ENCODE measurements around the gene USP10. TPM values are rescaled to one million over a fixed set of nuclear protein-coding genes. Genes with fewer than 3 reads are reported as not detected.

Gene USP10
- 148 and 177 TPM in 2 replicates for total RNA-seq

GRCh38 chr16:84699712-84700445 is at the start of gene USP10:
Gene USP10 (plus strand): TSS chr16:84700000. CDS start chr16:84700091, 91 bp downstream.
- Mint-ChIP-seq H3K4me1 (peaks cover 24% of the 10 kb centered on the region), H3K9me3 (no peaks in the 10 kb centered on the region), H3K27ac (peak within 1 kb of the TSS; percentile 95), H3K4me3 (peak within 1 kb of the TSS; percentile 90), H3K27me3 (no peaks in the 10 kb centered on the region), H3K36me3 (ENCODE audit: low read depth) (peaks cover 8% of the 10 kb centered on the region)
- DNase-seq, result peak; percentile 97
- intact Hi-C loops (cut with micrococcal nuclease), result loop anchor here (1.0 to 5.0 kb wide), 2 partner anchors 24 to 37 kb away; no protein-coding TSS in a partner anchor

GRCh38 chr16:84650062-84650991 is 49.5 kb upstream of the USP10 start:
- intact Hi-C loops (cut with micrococcal nuclease), result no loop called here
- Mint-ChIP-seq H3K27me3 (peaks cover 12% of the 10 kb centered on the region), H3K4me3 (peak overlapping the region; percentile 75), H3K9me3 (no peaks in the 10 kb centered on the region), H3K27ac (peak overlapping the region; percentile 60), H3K36me3 (ENCODE audit: low read depth) (peaks cover 45% of the 10 kb centered on the region), H3K4me1 (peaks cover 44% of the 10 kb centered on the region)
- no peak for DNase-seq

GRCh38 chr16:84652566-84652965 is 47.2 kb upstream of the USP10 start:
- intact Hi-C loops (cut with micrococcal nuclease), result no loop called here
- H3K36me3 Mint-ChIP-seq (ENCODE audit: low read depth), result peaks cover 51% of the 10 kb centered on the region

GRCh38 chr16:84654238-84654637 is 45.6 kb upstream of the USP10 start:
- Mint-ChIP-seq H3K36me3 (ENCODE audit: low read depth) (peaks cover 64% of the 10 kb centered on the region), H3K4me1 (peaks cover 55% of the 10 kb centered on the region), H3K4me3 (no peak overlapping the region), H3K27ac (no peak overlapping the region), H3K27me3 (no peaks in the 10 kb centered on the region), H3K9me3 (no peaks in the 10 kb centered on the region)
- intact Hi-C loops (cut with micrococcal nuclease), result no loop called here
- DNase-seq, result no peak

More at GRCh38 chr16:84652566-84652965, 47.2 kb upstream of the USP10 start:
- DNase-seq, result peak; percentile 83
- peak overlapping the region; percentile 36 for H3K4me3 Mint-ChIP-seq
- H3K27me3 Mint-ChIP-seq, result peaks cover 2% of the 10 kb centered on the region
- H3K4me1 Mint-ChIP-seq, result peaks cover 51% of the 10 kb centered on the region
- no peaks in the 10 kb centered on the region for H3K9me3 Mint-ChIP-seq
- peak overlapping the region; percentile 8 for H3K27ac Mint-ChIP-seq

GRCh38 chr16:84654998-84655397 is 44.8 kb upstream of the USP10 start:
- H3K27ac Mint-ChIP-seq, result no peak overlapping the region
- no peak for DNase-seq
- intact Hi-C loops (cut with micrococcal nuclease), result no loop called here
- H3K27me3 Mint-ChIP-seq, result no peaks in the 10 kb centered on the region
- no peaks in the 10 kb centered on the region for H3K9me3 Mint-ChIP-seq
- peaks cover 49% of the 10 kb centered on the region for H3K4me1 Mint-ChIP-seq
- no peak overlapping the region for H3K4me3 Mint-ChIP-seq
- peaks cover 66% of the 10 kb centered on the region for H3K36me3 Mint-ChIP-seq (ENCODE audit: low read depth)

GRCh38 chr16:84656649-84657048 is 43.2 kb upstream of the USP10 start:
- H3K4me1 Mint-ChIP-seq, result peaks cover 37% of the 10 kb centered on the region
- peaks cover 61% of the 10 kb centered on the region for H3K36me3 Mint-ChIP-seq (ENCODE audit: low read depth)
- H3K27ac Mint-ChIP-seq, result peak overlapping the region; percentile 12
- H3K27me3 Mint-ChIP-seq, result no peaks in the 10 kb centered on the region
- DNase-seq, result no peak
- H3K9me3 Mint-ChIP-seq, result no peaks in the 10 kb centered on the region
- H3K4me3 Mint-ChIP-seq, result no peak overlapping the region
- intact Hi-C loops (cut with micrococcal nuclease), result no loop called here

GRCh38 chr16:84657229-84657837 is 42.5 kb upstream of the USP10 start:
- DNase-seq, result no peak
- no peaks in the 10 kb centered on the region for H3K27me3 Mint-ChIP-seq
- intact Hi-C loops (cut with micrococcal nuclease), result no loop called here
- H3K9me3 Mint-ChIP-seq, result no peaks in the 10 kb centered on the region
- H3K4me1 Mint-ChIP-seq, result peaks cover 31% of the 10 kb centered on the region
- H3K4me3 Mint-ChIP-seq, result no peak overlapping the region
- H3K27ac Mint-ChIP-seq, result no peak overlapping the region
- H3K36me3 Mint-ChIP-seq (ENCODE audit: low read depth), result peaks cover 61% of the 10 kb centered on the region

- Mint-ChIP-seq H3K27ac (no peak overlapping the region), H3K4me3 (no peak overlapping the region), H3K36me3 (ENCODE audit: low read depth) (peaks cover 62% of the 10 kb centered on the region), H3K9me3 (no peaks in the 10 kb centered on the region), H3K4me1 (peaks cover 22% of the 10 kb centered on the region), H3K27me3 (no peaks in the 10 kb centered on the region)
- no peak for DNase-seq
- intact Hi-C loops (cut with micrococcal nuclease), result no loop called here
Measured at GRCh38 chr16:84658690-84659089, 41.1 kb upstream of the USP10 start.

- H3K36me3 Mint-ChIP-seq (ENCODE audit: low read depth), result peaks cover 63% of the 10 kb centered on the region
- DNase-seq, result no peak
- H3K27ac Mint-ChIP-seq, result no peak overlapping the region
- intact Hi-C loops (cut with micrococcal nuclease), result no loop called here
- no peak overlapping the region for H3K4me3 Mint-ChIP-seq
- no peaks in the 10 kb centered on the region for H3K27me3 Mint-ChIP-seq
- H3K9me3 Mint-ChIP-seq, result no peaks in the 10 kb centered on the region
- peaks cover 24% of the 10 kb centered on the region for H3K4me1 Mint-ChIP-seq
Measured at GRCh38 chr16:84659656-84660300, 40.0 kb upstream of the USP10 start.

- Mint-ChIP-seq H3K4me1 (peaks cover 18% of the 10 kb centered on the region), H3K9me3 (no peaks in the 10 kb centered on the region), H3K4me3 (no peak overlapping the region), H3K27me3 (no peaks in the 10 kb centered on the region), H3K27ac (no peak overlapping the region), H3K36me3 (ENCODE audit: low read depth) (peaks cover 57% of the 10 kb centered on the region)
- DNase-seq, result no peak
- intact Hi-C loops (cut with micrococcal nuclease), result no loop called here
Measured at GRCh38 chr16:84660973-84661372, 38.8 kb upstream of the USP10 start.

GRCh38 chr16:84661418-84662060 is 38.3 kb upstream of the USP10 start:
- Mint-ChIP-seq H3K36me3 (ENCODE audit: low read depth) (peaks cover 59% of the 10 kb centered on the region), H3K27ac (no peak overlapping the region), H3K9me3 (no peaks in the 10 kb centered on the region), H3K27me3 (no peaks in the 10 kb centered on the region), H3K4me3 (no peak overlapping the region), H3K4me1 (peaks cover 13% of the 10 kb centered on the region)
- no peak for DNase-seq
- intact Hi-C loops (cut with micrococcal nuclease), result no loop called here

GRCh38 chr16:84662471-84662870 is 37.3 kb upstream of the USP10 start:
- intact Hi-C loops (cut with micrococcal nuclease), result no loop called here
- no peak overlapping the region for H3K4me3 Mint-ChIP-seq
- no peak overlapping the region for H3K27ac Mint-ChIP-seq
- no peaks in the 10 kb centered on the region for H3K9me3 Mint-ChIP-seq
- H3K36me3 Mint-ChIP-seq (ENCODE audit: low read depth), result peaks cover 57% of the 10 kb centered on the region
- H3K4me1 Mint-ChIP-seq, result peaks cover 10% of the 10 kb centered on the region
- H3K27me3 Mint-ChIP-seq, result no peaks in the 10 kb centered on the region
- DNase-seq, result no peak

All from activated CD4-positive, alpha-beta T cell treated with anti-CD3 and anti-CD28 coated beads, Interleukin-2, amount 10 ng/mL, durations not matched to agents 24 days and 14 days (primary cell).